Testis (tissue), 3 donors: ENCODE results near the gene PLCB3. TPM values are rescaled to one million over a fixed set of nuclear protein-coding genes. Genes with fewer than 3 reads are reported as not detected.
A peak's percentile ranks its signal among the peaks of the same experiment; 100 is the strongest.

Experiments used
- DNase-seq: peaks from one replicate; pipeline ENCODE4 v3.0.0-alpha.2; 2019
- H3K27ac ChIP-seq, 2 donors: fragments of 200-600 bp; sonication (generic); one replicate each; pipeline ENCODE4 v1.5.1; 2019
- H3K27me3 ChIP-seq: fragments of 200-600 bp; sonication (generic); one replicate; pipeline ENCODE4 v1.5.1; 2019
- H3K36me3 ChIP-seq: fragments of 200-600 bp; sonication (generic); one replicate; pipeline ENCODE4 v1.5.1; 2017; ENCODE audit warnings: low read depth; ENCODE audit errors: missing control alignments
- H3K4me1 ChIP-seq: fragments of 200-600 bp; sonication (generic); one replicate; pipeline ENCODE4 v1.5.1; 2019
- H3K4me3 ChIP-seq, 2 donors: fragments of 200-600 bp; sonication (generic); one replicate each; pipeline ENCODE4 v1.5.1; 2017 to 2019
- H3K9me3 ChIP-seq: fragments of 200-600 bp; sonication (generic); one replicate; pipeline ENCODE4 v1.5.1; 2017
- CTCF ChIP-seq, 3 experiments: fragments of 450-650 bp in 2 of 3; fragments of 200-600 bp in 1 of 3; sonication (generic) in 1 of 3; IDR thresholded peaks; one replicate each; pipeline ENCODE4 v1.5.1; 2016 to 2019; ENCODE audit warnings: antibody characterized with exemption in 3 of 3, mild to moderate bottlenecking in 2 of 3, moderate library complexity in 1 of 3
- POLR2A ChIP-seq: fragments of 450-650 bp; IDR thresholded peaks from one replicate; pipeline ENCODE4 v1.6.1; 2017; ENCODE audit warnings: antibody characterized with exemption, mild to moderate bottlenecking, moderate library complexity
- WGBS, 2 donors: methylation state at CpG; one replicate each; pipeline ENCODE4 v1.1.5; 2018; 5-methylcytosine and 5-hydroxymethylcytosine counted together
- intact Hi-C: fragments of 100-400 bp; cut with DNase I; formaldehyde crosslinking; loops from one replicate; pipeline ENCODE4 v1.15.1; 2023; ENCODE audit warnings: low total_unique reads
- polyA plus RNA-seq: library from polyadenylated mRNA; stranded (reverse); fragments of 350-450 nt; fragmentation: Illumina TruSeq; extraction: RNeasy Lipid Tissue Mini Kit (QIAGEN cat#74804); gene quantifications from one replicate; pipeline ENCODE4 v1.2.3, GENCODE V29; 2014; ENCODE audit warnings: low read depth, low replicate concordance; ENCODE audit not compliant: insufficient read depth
- total RNA-seq, 2 donors: library from RNA; depleted of rRNA; stranded (reverse); fragments of >200 nt; gene quantifications; one replicate each; pipeline ENCODE4 v1.2.3, GENCODE V29; 2016

The PLCB3 gene
- total and polyA plus RNA-seq, 3 donors from 2014 or later, result 14.2 to 45.4 (median 29.6) TPM

GRCh38 chr11:64296236-64296635 is 44.9 kb downstream of the PLCB3 start:
- TF ChIP-seq POLR2A, result no peak
- no peak for TF ChIP-seq CTCF (IDR thresholded peaks at IDR 0.05)
- Histone ChIP-seq H3K9me3 (no peaks in the 10 kb centered on the region), H3K27me3 (no peaks in the 10 kb centered on the region), H3K27ac (no peak overlapping the region), H3K36me3 (no peaks in the 10 kb centered on the region), H3K4me1 (peaks cover 38% of the 10 kb centered on the region), H3K4me3 (no peak overlapping the region)
- WGBS, 2 donors, result 39 to 56% methylated on average over 1 of the region's 1 CpG
- no peak for DNase-seq
- intact Hi-C loops, result loop anchor here (10.0 kb wide), 1 partner anchor 91 kb away; the partner anchor contains the start of gene FERMT3

GRCh38 chr11:64296830-64297698 is 45.7 kb downstream of the PLCB3 start:
- Histone ChIP-seq H3K27ac (no peak overlapping the region), H3K9me3 (no peaks in the 10 kb centered on the region), H3K36me3 (no peaks in the 10 kb centered on the region), H3K27me3 (no peaks in the 10 kb centered on the region), H3K4me3 (no peak overlapping the region), H3K4me1 (peaks cover 39% of the 10 kb centered on the region)
- intact Hi-C loops, result loop anchor here (10.0 kb wide), 1 partner anchor 92 kb away; the partner anchor contains the start of gene FERMT3
- TF ChIP-seq POLR2A (no peak), CTCF (IDR thresholded peaks at IDR 0.05) (no peak)
- no peak for DNase-seq
- WGBS, 2 donors, result 57 to 59% methylated on average over 25 to 34 of the region's 34 CpGs

- TF ChIP-seq POLR2A, result no peak
- no peak for TF ChIP-seq CTCF (IDR thresholded peaks at IDR 0.05)
- Histone ChIP-seq H3K36me3 (no peaks in the 10 kb centered on the region), H3K27me3 (no peaks in the 10 kb centered on the region), H3K27ac (no peak overlapping the region), H3K4me1 (peaks cover 32% of the 10 kb centered on the region), H3K4me3 (no peak overlapping the region), H3K9me3 (no peaks in the 10 kb centered on the region)
- WGBS, 2 donors, result 75 to 79% methylated on average over 11 to 18 of the region's 18 CpGs
- intact Hi-C loops, result loop anchor here (10.0 kb wide), 1 partner anchor 93 kb away; the partner anchor contains the start of gene FERMT3
- no peak for DNase-seq
Measured at GRCh38 chr11:64297699-64298358, 46.5 kb downstream of the PLCB3 start.

- Histone ChIP-seq H3K36me3 (no peaks in the 10 kb centered on the region), H3K4me3 (peak overlapping the region; percentile 32), H3K27ac (peak overlapping the region; percentile 53 to 81), H3K27me3 (no peaks in the 10 kb centered on the region), H3K4me1 (peaks cover 32% of the 10 kb centered on the region), H3K9me3 (no peaks in the 10 kb centered on the region)
- DNase-seq, result peak; percentile 79
- TF ChIP-seq CTCF (IDR thresholded peaks at IDR 0.05) (no peak), POLR2A (no peak)
- intact Hi-C loops, result loop anchor here (10.0 kb wide), 1 partner anchor 94 kb away; the partner anchor contains the start of gene FERMT3
- 3 to 29% methylated on average over 3 to 46 of the region's 60 CpGs for WGBS, 2 donors
Measured at GRCh38 chr11:64298966-64299846, 47.9 kb downstream of the PLCB3 start.
